NCI-H1105 treated with DMSO at 0.1 percent for 48 hours (cell line): ENCODE data around the gene ARL2.

Experiments
- DNase-seq: peaks from one replicate; lab custom pipeline; 2025; lab: John Stamatoyannopoulos, UW

Gene ARL2

GRCh38 chr11:65047581-65048422 is 33.8 kb downstream of the ARL2 start:
- DNase-seq, result no peak

GRCh38 chr11:65051398-65051858 is 37.5 kb downstream of the ARL2 start:
- DNase-seq, result no peak

- no peak for DNase-seq
These were observed 40.0 kb downstream of the ARL2 start for GRCh38 chr11:65053827-65054508.

- DNase-seq, result no peak
These were observed 41.6 kb downstream of the ARL2 start for GRCh38 chr11:65055538-65055937.

- DNase-seq, result no peak
These were observed 43.0 kb downstream of the ARL2 start for GRCh38 chr11:65056999-65057398.

- DNase-seq, result no peak
These were observed 43.6 kb downstream of the ARL2 start for GRCh38 chr11:65057526-65057925.

GRCh38 chr11:65058012-65058411 is 44.1 kb downstream of the ARL2 start:
- no peak for DNase-seq

- no peak for DNase-seq
These were observed 44.6 kb downstream of the ARL2 start, which contains the start of gene NAALADL1 for GRCh38 chr11:65058419-65059054. Gene NAALADL1, minus strand, starts transcription at chr11:65058553. Its CDS starts 32 bp downstream, at chr11:65058521.

- DNase-seq, result no peak
These were observed 45.6 kb downstream of the ARL2 start for GRCh38 chr11:65059523-65059922.

- DNase-seq, result no peak
These were observed 46.2 kb downstream of the ARL2 start for GRCh38 chr11:65059959-65060824.

GRCh38 chr11:65060913-65061408 is 47.0 kb downstream of the ARL2 start:
- no peak for DNase-seq

GRCh38 chr11:65063532-65063931 is 49.6 kb downstream of the ARL2 start:
- no peak for DNase-seq

GRCh38 chr11:65064847-65065240 is 50.9 kb downstream of the ARL2 start:
- DNase-seq, result no peak

- DNase-seq, result no peak
These were observed 51.9 kb downstream of the ARL2 start for GRCh38 chr11:65065851-65066250.

GRCh38 chr11:65066315-65066714 is 52.4 kb downstream of the ARL2 start:
- no peak for DNase-seq

- DNase-seq, result no peak
These were observed 52.9 kb downstream of the ARL2 start for GRCh38 chr11:65066805-65067291.

GRCh38 chr11:65067446-65067845 is 53.5 kb downstream of the ARL2 start:
- no peak for DNase-seq

GRCh38 chr11:65069217-65069616 is 55.3 kb downstream of the ARL2 start:
- DNase-seq, result no peak
